Activated CD4-positive, CD25-positive, alpha-beta regulatory T cell (primary cell): ENCODE data around the gene SMAD3.
"Not testable (repeated sequence)": the region's sequence is repeated elsewhere in the genome, so short reads cannot be mapped to it uniquely, and the experiment has no call there.

Experiments
- DNase-seq, 4 experiments: peaks; one replicate each; lab custom pipeline; 2025; lab: John Stamatoyannopoulos, UW

The SMAD3 gene

DNA sequence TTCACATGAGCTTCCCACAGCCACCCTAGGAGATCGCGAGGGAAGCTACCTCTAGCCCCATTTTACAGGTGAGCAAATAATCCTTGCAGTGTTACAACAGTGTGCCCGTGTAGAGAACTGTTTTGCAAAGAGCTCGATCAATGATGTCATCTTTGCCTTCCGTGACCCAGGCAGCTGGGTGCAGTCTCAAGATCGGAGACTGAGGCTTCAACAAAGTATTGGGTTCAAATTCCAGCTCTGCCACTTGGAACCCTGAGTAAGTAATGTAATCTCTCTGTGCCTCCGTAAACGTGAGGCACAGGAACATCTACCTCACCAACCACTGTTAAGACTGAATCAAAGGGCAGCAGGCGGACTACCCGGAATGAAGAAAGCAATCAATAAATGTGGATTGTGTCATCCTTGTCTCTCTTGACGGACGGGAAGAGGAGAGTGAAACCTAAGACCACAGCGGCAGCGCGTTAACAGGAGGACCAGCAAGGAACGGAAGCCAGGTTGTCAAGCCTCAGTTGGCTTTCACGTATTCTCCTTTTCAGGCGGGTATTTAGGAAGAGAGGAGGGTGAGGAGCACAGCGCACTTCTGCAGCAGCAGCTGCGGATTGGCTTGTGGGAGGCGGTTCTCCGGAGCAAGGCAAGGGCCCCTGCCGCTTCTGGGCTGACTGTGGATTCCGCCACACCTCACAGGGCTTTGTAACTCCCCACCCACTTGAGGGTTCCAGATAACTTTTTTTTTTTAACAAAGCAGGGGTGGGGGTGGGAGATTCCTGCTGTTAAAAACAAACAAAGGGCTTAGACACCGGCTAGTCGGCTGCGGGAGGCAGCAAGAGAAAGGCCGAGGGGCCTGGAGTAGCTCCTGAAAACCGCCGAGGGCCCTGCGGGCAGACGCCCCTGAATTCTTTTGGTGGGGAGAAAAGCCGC is 1.5 kb upstream of the SMAD3 start:
- DNase-seq = no peak

DNA sequence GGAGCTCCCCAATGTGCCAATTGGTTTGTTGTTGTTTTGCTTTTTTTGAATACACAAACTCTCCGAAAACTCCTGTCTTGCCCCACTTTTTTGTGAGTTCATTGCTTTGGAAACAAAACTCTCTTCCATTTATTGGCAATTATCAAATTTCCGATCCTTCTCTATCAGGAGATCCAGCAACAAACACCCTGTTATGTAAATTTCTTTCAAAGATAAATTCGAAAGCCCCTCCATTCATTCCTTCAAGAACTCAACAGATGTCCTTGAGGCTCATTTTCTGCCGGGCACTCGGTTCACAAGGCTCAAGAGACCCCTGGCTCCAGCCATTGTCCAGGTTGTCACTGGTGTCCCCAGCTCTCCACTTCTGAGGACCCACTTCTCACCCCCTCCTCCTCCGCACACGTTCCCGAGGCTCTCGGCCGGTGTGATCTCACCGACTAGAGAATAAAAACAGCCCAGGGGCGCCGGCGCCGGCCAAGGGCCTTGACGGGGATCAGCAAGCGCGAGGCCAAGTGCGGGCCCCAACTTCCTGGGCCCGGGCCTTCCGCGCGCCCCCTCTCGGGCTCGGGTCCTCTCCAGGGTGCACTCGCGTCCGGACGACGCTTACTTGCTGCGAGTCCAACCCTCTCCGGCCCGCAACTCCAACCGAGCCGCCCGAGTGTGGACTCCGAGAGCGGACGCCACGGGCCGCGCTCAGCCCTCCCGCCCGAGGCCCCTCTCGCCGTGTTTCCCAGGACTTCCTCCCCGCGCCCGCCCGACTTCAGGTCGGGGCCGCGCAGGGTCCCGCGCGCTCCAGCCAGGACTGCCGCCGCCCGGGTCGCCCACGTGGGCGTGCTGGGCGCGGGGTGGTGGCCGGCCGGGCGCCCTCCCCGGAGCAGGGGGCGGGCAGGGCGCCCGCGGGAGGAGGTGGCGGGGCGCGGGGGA is 533 bp upstream of the SMAD3 start:
- DNase-seq = peak in 1 of 4 experiments; percentile 19

DNA sequence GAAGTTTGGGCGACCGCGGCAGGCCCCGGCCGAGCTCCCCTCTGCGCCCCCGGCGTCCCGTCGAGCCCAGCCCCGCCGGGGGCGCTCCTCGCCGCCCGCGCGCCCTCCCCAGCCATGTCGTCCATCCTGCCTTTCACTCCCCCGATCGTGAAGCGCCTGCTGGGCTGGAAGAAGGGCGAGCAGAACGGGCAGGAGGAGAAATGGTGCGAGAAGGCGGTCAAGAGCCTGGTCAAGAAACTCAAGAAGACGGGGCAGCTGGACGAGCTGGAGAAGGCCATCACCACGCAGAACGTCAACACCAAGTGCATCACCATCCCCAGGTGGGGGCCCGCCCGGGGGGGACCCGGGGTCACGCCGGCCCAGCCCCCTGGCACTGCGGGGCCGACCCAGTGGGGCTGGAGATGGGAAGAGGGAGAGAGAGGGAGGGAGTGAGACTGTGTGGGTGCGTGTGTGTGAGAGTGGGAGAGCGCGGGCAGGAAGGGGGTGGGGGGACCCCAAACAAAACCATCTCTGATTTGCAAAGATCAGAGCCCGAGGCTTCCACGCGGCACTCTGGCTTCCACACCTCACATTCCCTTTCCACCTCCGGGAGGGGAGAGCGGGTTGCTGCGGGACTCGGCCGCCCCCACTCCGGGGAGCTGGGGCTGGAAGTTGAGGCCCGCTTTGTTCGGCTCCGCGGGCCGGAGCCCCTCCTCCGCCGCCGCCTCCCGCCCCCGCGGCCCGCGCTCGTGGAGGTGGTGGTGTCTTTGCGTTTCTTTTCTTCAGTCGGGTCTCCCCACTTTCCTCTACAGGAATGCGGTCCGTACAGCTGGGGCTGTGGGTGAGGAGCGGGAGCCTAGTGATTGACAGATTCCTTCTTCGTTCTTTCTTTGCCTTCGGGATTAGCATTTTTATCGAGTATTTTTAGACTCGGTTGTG is 898 bp downstream of the SMAD3 start:
- DNase-seq = peak in 1 of 4 experiments; percentile 49

DNA sequence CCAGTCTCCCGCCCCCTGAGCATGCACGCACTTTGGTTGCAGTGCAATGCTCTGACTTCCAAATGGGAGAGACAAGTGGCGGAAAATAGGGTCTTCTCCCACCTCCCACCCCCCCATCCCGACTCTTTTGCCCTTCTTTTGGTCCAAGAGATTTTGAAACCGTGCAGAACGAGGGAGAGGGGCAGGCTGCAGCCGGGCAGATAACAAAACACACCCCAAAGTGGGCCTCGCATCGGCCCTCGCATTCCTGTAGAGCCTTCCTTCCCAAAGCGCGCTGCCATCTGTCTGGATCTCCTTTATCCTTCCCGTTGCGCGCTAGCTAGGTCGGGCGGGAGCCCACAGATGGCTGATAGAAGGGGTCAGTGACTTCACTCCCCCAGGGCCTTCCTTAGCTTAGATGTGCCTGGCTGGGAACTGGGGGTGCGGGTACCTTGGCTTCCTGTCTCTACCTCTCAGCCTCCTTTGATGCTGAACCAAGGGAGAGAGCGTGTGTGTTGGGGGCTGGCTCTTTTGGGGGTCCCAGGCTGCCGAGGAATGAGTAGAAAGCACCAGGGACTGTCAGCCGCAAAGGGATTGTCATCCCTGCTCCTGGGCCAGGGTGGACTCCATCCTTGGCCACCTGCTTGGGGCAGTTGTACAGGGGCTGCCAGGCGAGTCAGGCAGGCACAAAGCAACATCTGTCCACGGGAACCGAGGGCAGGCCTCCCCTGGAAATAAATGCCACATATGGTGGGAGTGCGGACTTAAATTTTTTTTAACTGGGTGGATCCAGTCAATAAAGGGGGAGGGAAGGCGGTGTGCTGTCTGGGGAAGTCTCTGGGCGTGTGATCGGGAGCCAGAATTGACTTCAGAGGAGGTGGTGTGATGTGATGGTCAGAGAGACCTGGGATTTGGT is 1.8 kb downstream of the SMAD3 start:
- DNase-seq = no peak

DNA sequence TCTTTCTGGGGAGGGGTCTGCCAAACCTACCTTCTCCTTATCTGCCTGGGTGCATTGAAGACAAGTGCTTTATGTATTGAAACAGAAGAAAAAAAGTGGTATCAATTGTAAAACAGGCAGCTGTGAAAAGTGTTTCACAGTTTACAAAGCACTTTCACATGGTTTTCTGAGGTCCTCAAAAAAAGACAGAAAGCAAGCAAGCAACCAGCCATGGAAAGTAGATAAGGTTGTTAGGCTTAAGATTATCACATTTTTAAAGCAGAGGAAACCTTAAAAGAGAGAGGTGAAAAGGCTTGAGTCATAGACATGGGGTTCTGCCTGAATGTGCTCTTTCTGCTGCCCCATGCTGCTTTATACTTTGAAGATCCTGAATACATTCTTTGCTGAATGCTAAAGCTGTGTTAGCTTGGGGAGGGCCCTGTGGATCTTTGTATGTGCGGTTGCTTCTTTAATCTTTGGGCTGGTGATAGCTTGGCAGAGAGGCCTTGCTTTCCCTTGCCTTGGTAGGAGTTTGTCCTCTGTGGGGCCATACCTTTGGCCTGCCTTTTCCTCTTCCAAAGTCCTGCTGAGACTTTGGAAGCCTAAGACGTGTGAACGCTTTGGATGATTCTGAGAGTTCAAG is 2.6 kb downstream of the SMAD3 start:
- no peak for DNase-seq

- no peak for DNase-seq
Measured at GRCh38 chr15:67068710-67069400, 3.5 kb downstream of the SMAD3 start.

DNA sequence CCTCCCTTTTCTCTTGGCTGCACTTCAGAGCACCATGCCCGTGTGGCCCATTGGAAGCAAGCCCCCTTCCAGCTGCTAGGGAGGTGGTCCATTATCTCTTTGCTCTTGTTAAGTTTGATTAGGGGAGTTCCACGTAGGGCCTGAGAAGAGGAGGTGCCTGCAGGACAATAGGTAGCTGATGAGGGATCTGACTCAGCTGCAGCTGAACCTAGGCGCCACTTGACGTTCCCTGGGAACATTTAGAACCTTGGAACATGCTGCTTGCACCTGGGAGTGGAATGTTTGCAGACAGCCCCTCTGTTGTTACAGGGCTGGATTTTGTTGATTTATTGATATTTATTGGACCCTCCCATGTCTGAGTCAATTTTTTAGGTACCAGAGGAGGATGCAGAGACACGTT is 4.7 kb downstream of the SMAD3 start:
- DNase-seq = no peak

- DNase-seq = no peak
Measured at GRCh38 chr15:67070892-67071664, 5.7 kb downstream of the SMAD3 start.

DNA sequence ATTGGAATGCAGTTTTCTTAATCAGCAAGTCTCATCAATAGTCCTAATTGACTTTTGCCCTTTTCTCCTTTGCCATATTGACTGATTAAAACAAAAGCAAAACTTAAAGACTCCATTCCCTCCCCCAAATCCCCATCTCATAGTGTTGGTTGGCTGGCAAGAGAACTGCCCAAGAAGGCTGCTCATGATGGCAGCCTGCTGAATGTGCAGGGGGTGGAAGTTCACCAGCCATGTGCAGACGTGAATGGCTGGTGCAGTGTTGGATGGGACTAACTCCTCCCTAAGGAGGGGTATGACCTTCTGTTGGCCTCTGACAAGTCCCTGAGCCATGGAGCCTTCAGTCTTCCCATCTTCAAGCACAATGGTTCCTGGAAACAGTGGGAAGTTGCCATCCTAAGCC is 7.0 kb downstream of the SMAD3 start:
- no peak for DNase-seq

DNA sequence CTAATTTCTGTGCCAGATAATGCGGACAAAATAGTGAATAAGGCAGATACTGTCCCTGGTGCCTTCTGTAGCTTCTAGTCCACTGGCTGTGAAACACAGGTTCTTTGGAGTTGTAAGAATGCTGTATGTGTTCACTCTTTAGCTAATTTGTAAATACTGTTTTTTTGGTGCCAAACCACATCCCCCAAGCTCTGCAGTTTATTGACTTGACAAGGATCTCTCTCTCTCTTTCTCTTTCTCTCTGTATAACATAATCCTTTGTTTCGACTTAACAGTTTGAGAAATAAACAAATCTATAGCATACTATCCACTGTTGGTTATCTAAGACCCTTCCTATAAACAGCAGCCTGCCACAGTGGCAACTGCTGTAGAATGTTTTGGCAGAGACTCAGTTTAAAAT is 7.6 kb downstream of the SMAD3 start:
- DNase-seq = no peak

DNA sequence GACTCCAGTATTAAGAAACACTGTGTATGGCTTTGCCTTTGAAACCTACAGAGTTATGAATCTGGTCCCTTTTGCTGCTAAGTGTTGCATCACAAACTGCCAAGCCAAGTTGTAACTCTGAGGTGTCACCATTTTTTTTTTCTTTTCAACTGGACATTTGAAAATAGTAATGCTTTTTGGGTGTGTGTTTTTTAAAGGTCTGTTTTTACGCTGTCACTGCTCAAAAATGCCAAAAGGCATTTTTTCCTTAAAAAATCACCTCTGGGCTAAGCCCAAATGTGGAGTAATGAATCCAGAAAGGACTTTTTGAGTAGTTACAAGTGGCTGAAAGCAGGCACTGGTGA is 9.5 kb downstream of the SMAD3 start:
- DNase-seq = no peak

DNA sequence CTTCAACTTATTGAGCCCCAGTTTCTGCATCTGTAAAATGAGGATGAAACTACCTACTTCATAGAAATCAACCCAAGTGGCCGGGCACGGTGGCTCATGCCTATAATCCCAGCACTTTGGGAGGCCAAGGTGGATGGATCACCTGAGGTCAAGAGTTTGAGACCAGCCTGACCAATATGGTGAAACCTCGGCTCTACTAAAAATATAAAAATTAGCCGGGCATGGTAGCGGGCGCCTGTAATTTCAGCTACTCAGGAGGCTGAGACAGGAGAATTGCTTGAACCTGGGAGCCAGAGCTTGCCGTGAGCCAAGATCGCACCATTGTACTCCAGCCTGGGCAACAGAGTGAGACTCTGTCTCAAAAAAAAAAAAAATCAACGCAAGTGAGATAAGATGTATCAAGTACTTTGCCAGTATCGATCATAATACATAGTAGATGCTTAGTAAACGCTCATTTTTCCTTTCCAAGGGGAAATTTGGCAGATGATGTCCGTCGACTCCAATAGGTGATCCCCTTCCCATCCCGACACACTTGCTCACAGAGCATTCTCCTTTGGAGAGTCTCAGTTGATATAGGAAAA is 10.2 kb downstream of the SMAD3 start:
- DNase-seq = not testable (repeated sequence)

GRCh38 chr15:67076147-67076843 is 10.9 kb downstream of the SMAD3 start:
- peak in 3 of 4 experiments; percentile 10 to 53 (median 51) for DNase-seq

GRCh38 chr15:67077641-67078215 is 12.3 kb downstream of the SMAD3 start:
- no peak for DNase-seq

- no peak for DNase-seq
Measured at GRCh38 chr15:67079361-67079760, 14.0 kb downstream of the SMAD3 start.

DNA sequence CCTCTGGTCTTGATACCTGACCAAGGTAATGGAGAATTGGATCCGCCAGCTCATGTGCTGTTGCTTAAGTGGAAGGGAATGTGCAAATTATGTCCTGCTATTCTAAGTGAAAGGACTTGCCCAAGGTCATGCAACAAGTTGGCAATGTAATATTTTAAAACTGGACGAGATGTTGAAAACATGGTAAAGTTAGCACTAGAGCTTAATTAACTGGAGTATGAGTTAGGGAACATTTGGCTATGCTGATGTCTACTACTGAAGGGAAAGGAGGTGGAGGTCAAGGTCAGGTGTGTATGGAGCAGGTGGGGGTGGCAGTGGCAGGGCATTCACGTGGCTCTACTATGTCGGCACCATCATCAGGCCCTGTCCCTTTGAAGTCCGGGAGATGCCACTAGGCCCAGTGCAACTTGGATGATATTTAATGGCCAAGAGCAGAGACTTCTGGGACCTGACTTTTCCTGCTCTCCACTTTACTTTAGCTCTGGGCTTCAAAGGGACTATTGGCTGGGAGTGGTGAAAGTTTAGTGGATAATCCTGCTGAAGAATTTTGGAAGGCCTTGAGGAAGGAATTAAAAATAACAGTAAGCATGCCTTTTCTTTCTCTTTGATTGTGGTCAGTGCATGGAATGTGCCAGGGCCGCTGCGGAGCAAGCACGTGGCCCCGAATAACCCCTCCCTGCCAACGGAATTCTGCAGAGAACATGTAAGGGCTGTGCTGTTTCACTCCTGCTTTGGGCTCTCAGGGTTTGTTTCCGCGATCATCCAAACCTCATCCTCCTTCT is 14.9 kb downstream of the SMAD3 start:
- no peak for DNase-seq
